CD4-positive, alpha-beta T cell treated with Interleukin-10 for 1 hour (primary cell): ENCODE data around the gene TCTA.
"Not testable (repeated sequence)": the region's sequence is repeated elsewhere in the genome, so short reads cannot be mapped to it uniquely, and the experiment has no call there.

Source experiments
- DNase-seq: peaks from one replicate; pipeline ENCODE4 v3.0.0-alpha.2; 2020

Gene TCTA

DNA sequence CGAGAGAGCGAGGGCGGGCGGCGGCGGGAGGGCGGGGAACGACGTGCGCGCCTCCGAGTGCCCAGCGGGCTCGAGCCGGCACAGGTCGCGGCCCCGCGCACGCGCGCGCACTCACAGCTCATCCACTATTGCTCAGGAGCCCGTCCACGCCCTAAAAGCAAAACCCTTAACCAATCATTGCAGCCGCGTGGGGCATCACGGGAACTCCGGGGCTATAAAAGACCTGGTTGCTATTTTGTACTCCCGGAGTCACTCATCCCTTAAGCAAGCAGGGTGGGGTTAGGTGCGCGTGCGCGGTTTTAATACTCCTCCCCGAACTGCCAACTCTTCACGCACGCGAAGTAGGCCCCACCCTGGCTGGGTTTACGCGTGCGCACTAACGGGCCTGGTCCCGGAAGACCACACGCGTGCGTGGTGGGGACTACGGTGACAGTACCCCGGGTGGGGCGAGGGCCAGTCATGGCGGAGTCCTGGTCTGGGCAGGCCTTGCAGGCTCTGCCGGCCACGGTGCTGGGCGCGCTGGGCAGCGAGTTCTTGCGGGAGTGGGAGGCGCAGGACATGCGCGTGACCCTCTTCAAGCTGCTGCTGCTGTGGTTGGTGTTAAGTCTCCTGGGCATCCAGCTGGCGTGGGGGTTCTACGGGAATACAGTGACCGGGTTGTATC is at the start of gene TCTA, which contains the start of gene RHOA:
Gene TCTA (plus strand): TSS at position 456 of the 664 bp plus-strand sequence. CDS start 4 bp downstream, at position 460.
Gene RHOA (minus strand): TSS at position 9 of the 664 bp plus-strand sequence. CDS start 36,387 bp downstream, outside the sequence.
- DNase-seq = peak; percentile 100

- no peak for DNase-seq
These were observed 49.7 kb upstream of the TCTA start for GRCh38 chr3:49362561-49362960.

- DNase-seq = no peak
These were observed 41.5 kb upstream of the TCTA start for GRCh38 chr3:49370585-49371290.

- DNase-seq = no peak
These were observed 40.3 kb upstream of the TCTA start for GRCh38 chr3:49371946-49372345.

DNA sequence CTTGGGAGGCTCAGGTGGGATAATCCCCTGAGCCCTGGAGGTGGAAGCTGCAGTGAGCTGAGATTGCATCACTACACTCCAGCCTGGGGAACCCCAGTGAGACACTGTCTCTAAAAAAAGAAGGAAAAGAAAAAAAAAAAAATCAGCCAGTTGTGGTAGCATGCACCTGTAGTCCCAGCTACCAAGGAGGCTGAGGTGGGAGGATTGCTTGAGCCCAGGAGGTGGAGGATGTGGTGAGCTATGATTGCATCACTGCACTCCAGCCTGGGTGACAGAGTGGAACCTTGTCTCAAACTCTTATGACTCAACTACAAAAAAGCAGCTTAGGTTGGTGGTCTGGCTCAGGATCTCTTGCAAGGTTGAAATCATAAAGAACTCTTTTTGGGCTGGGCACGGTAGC is 34.7 kb upstream of the TCTA start:
- DNase-seq = peak; percentile 45

DNA sequence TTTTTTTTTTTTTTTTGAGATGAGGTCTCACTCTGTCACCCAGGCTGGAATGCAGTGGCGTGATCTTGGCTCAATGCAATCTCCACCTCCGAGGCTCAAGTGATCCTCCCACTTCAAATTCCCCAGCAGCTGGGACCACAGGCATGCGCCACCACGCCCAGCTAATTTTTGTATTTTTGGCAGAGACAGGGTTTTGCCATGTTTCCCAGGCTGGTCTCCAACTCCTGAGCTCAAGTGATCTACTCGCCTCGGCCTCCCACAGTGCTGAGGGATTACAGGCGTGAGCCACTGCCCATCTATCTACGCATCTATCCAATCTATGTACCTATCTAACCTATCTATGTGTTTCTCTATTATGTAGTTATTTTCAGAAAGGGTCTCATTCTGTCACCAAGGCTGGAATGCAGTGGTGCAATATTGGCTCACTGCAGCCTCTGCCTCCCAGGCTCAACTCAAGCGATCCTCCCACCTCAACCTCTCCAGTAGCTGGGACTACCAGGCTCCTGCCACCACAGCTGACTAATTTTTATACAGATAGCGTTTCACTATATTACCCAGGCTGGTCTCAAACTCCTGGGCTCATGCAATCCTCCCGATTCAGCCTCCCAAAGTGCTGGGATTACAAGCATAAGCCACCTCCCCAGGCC is 33.9 kb upstream of the TCTA start:
- no peak for DNase-seq

DNA sequence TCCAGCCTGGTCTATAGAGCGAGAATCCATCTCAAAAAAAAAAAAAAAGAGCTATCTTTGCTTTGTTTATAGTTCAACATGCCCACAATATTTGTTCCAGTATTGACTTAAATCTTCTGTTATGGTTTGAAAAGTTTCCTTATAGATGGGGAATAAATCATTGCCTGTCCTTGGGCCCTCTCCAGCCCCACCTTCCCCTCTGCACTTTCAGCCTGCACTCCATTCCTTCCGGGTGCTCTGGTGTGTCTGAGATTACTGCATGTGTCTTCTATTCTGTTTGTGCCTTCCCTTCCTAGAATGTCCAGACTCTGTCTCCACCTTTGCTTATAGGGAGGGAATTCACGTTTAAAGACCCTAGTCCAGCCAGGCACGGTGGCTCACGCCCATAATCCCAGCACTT is 28.8 kb upstream of the TCTA start:
- DNase-seq = no peak

DNA sequence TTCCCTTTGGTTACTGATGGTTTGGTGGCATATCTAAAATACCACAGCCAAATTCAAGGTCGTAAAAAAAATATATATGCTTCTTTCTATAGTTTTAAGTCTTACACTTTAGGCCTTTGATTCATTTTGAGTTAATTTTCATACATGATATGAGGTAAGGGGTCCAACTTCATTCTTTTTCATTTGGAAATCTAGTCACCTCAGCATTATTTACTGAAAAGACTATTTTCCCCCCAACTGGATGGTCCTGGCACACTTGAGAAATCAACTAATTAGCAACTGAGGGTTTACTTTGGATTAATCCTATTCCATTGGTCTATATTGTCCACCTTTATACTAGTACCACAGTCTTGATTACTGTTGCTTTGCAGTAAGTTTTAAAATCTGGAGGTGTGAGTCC is 26.6 kb upstream of the TCTA start:
- no peak for DNase-seq

- no peak for DNase-seq
These were observed 26.0 kb upstream of the TCTA start for GRCh38 chr3:49386056-49386756.

GRCh38 chr3:49387721-49388120 is 24.5 kb upstream of the TCTA start:
- DNase-seq = no peak

DNA sequence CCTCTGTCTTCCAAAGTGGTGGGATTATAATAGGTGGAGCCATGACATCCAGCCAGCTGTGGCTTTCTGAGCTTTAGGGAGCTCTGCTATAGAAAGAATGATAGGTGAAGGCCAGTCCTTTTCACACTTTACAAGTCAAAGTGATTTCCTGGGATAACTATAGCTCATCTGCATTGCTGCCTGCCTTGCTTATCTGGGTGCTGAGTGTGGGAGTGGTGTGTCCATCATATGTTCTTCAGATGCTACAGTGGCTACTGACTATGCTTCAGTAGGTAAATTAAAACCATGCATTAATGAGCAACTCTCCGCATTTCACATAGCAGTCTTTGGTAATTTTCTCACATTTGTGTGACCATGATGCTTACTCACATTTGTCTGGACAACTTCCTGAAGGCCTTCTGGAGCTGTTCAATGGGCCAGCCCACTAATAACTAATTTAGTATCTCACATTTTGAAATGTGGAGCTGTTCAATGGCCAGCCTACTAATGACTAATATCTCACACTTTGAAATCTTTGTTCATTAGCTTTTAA is 23.9 kb upstream of the TCTA start:
- no peak for DNase-seq

GRCh38 chr3:49389297-49389696 is 22.9 kb upstream of the TCTA start:
- no peak for DNase-seq

GRCh38 chr3:49391310-49391709 is 20.9 kb upstream of the TCTA start:
- not testable (repeated sequence) for DNase-seq

DNA sequence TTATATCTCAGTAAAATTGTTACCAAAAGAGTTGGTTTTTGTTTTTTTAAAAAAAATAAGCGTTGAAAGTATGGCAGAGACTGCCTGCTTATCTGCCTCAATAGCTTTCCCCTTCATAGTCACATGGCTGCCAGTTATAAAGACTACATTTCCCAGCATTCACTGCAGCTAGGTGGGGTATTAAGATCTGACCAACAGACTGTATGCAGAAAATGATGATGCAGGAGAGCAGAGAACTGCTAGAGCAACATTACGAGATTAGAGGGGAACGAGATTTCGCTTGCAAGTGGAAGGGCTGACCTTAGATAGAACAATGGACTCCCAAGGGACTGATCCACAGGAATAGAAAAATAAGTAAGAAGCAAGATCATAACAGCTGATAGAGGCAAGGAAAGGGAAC is 14.8 kb upstream of the TCTA start:
- peak; percentile 31 for DNase-seq

- no peak for DNase-seq
These were observed 12.8 kb upstream of the TCTA start for GRCh38 chr3:49399461-49399860.

DNA sequence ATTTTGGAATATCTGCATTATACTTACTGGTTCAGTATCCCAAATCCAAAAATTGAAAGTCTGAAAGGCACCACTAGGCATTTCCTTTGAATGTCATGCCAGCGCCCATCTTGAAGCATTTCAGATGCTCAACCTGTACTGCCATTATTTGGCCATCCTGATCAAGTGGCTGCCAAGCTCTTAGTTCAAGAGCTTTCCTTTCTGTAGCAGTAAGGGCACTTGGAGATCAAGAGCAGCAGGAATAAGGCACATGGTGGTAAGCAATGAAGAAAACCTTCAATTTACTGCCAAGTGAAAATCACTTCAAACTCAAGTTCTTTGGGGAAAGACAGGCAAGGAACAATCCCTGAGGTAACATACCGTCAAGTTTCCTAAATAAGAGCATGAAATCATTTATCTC is 10.5 kb upstream of the TCTA start:
- no peak for DNase-seq

GRCh38 chr3:49403891-49404290 is 8.3 kb upstream of the TCTA start:
- DNase-seq = no peak

GRCh38 chr3:49405570-49405969 is 6.7 kb upstream of the TCTA start:
- not testable (repeated sequence) for DNase-seq

DNA sequence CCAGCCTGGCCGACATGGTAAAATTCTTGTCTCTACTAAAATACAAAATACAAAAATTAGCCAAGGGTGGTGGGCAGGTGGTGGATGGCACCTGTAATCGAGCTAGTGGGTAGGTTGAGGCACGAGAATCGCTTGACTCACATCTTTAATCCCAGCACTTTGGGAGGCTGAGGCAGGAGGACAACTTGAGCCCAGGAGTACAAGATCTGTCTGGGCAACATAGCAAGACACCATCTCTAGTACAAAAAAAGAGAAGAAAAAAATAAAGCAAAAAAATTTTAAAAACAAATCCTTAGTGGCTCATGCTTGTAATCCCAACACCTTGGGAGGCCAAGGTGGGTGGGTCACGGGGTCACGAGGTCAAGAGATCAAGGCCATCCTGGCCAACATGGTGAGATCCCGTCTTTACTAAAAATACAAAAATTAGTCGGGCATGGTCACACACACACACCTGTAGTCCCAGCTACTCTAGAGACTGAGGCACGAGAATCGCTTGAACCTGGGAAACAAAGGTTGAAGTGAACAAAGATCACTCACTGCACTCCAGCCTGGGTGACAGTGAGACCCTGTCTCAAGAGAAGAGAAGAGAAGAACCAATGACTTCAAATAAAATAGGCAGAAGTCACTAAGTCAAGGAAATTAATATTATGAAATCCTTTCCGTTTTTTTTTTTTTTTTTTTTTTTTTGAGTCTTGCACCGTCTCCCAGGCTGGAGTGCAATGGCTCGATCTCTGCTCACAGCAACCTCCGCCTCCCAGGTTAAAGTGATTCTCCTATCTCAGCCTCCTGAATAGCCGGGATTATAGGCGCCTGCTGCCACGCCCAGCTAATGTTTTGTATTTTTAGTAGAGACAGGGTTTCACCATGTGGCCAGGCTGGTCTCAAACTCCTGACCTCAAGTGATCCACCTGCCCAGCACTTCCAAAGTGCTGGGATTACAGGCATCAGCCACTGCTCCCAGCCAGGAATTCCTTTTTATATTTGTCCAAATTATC is 5.4 kb upstream of the TCTA start:
- no peak for DNase-seq

DNA sequence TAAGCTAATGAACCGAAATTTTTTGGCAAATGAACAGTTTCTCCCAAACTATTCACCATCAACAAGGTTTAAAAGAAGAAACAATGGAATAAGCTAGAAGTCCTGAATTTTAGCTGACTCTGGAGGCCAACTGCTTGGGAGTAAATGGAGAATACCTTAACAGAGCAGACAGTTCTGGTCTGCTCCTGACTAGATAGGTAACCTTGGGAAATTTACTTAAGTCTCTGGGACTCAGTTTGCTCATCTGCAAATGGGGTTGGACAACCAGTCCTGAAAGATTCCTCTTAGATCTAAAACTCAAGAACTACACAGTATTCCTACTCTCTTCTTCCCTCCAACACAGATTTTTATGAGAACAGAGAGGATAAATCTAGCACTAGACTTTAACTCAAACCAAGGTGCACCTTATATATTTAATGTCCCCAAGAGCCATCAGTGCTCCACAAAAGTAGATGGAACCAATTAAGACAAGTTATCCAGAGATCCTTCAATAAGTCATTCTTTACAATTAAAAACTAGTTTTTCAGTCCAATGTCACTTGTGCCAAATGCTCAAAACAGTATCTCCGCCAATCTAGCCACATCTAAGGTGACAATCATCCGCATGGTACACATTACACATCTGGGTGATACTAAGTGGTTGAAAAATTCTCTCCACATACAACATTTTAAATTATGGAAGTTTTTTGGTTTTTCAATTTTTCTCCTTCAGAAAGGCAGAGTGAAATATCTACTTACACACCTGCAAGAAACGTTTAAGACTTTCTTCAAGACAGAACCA is 2.0 kb upstream of the TCTA start:
- peak; percentile 46 for DNase-seq
